SK-N-MC (cell line): Measurements from ENCODE around the gene LOXL3.

ENCODE experiments used
- DNase-seq: peaks from one replicate; pipeline ENCODE4 v3.0.0-alpha.2; 2011; ENCODE audit warnings: low read depth, low spot score
- H3K27ac ChIP-seq: fragments of 200-600 bp; sonication (generic); 2 replicates; pipeline ENCODE4 v1.5.1; 2016; ENCODE audit warnings: mixed run types
- H3K36me3 ChIP-seq: fragments of 200-600 bp; sonication (generic); 2 replicates; pipeline ENCODE4 v1.6.1; 2017; ENCODE audit warnings: antibody characterized with exemption, low read length, mixed read lengths; ENCODE audit not compliant: insufficient read depth
- H3K4me3 ChIP-seq: fragments of 200-600 bp; sonication (generic); 2 replicates; pipeline ENCODE4 v1.5.1; 2016
- H3K9ac ChIP-seq: fragments of 200-600 bp; sonication (generic); 2 replicates; pipeline ENCODE4 v1.8.0; 2017; ENCODE audit warnings: mixed run types, mixed read lengths; ENCODE audit not compliant: insufficient read length
- H3K9me3 ChIP-seq: fragments of 200-600 bp; sonication (generic); 2 replicates; pipeline ENCODE4 v1.6.1; 2017; ENCODE audit warnings: low read depth, mild to moderate bottlenecking, antibody characterized with exemption, low read length, moderate library complexity, mixed read lengths
- EZH2 ChIP-seq: fragments of 200-600 bp; sonication (generic); IDR thresholded peaks from one replicate; pipeline ENCODE4 v1.6.1; 2017; ENCODE audit warnings: antibody characterized with exemption
- FOXP2 ChIP-seq: optimal IDR thresholded peaks from 2 replicates; pipeline ENCODE3; 2011; ENCODE audit warnings: mild to moderate bottlenecking, moderate library complexity; ENCODE audit not compliant: insufficient read depth; ENCODE audit errors: extremely low read length, control extremely low read depth
- POLR2AphosphoS5 ChIP-seq: IDR thresholded peaks from 2 replicates; pipeline ENCODE4 v1.6.1; 2012; ENCODE audit warnings: mild to moderate bottlenecking, low read depth, low read length, borderline replicate concordance

The LOXL3 gene

DNA sequence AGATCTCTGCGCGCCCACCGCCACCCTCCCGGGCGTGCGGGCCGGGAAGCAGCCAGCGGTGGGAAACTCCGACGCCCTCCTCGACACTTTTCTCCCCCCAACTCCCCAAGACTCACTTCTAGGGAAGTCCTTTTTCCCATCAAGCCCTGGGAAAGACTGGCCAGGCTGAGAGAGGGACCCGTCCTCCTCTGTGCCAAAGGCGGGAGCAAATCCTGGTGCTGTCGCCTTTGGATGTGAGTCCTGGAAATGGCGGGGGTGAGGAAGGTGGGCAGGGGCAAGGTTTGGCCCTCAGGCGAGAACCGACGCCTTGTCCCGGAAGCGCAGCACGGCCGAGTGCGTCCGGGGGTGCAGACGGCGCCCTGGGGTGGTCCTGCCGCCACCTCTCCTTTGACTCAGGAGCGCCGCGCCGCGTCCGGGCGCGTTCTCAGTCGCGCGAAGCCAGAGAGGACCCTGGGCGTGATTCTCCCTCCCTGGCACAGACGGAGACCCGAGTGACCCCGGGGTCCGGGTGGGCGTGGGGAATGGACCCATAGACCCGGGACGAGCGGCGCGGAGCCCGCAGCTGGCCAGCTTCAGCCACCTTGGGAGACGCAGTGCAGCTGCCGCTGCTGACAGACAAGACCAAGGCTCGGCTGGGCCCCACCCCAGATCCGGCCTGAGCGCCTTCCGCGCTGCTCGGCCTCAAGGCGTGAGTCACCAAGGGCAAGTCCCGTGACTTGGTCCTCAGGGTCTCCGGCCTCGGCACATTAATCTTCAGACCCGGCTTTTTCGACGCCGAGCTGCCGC is 50.8 kb downstream of the LOXL3 start:
- Histone ChIP-seq H3K9me3 (no peaks in the 10 kb centered on the region), H3K4me3 (no peak overlapping the region), H3K9ac (no peak overlapping the region), H3K36me3 (peaks cover 17% of the 10 kb centered on the region), H3K27ac (no peak overlapping the region)
- no peak for DNase-seq
- TF ChIP-seq FOXP2 = no peak
- TF ChIP-seq EZH2 = no peak
- TF ChIP-seq POLR2AphosphoS5 = no peak

- Histone ChIP-seq H3K36me3 (peaks cover 17% of the 10 kb centered on the region), H3K4me3 (no peak overlapping the region), H3K9me3 (no peaks in the 10 kb centered on the region), H3K9ac (no peak overlapping the region), H3K27ac (no peak overlapping the region)
- DNase-seq = no peak
- no peak for TF ChIP-seq FOXP2
- no peak for TF ChIP-seq EZH2
- no peak for TF ChIP-seq POLR2AphosphoS5
Measured at GRCh38 chr2:74502147-74502719, 51.5 kb downstream of the LOXL3 start.

- H3K27ac ChIP-seq = no peak overlapping the region
- no peaks in the 10 kb centered on the region for H3K9me3 ChIP-seq
- no peak for TF ChIP-seq FOXP2
- no peak for DNase-seq
- peaks cover 14% of the 10 kb centered on the region for H3K36me3 ChIP-seq
- H3K4me3 ChIP-seq = no peak overlapping the region
- H3K9ac ChIP-seq = no peak overlapping the region
Measured at GRCh38 chr2:74501335-74502071, 52.2 kb downstream of the LOXL3 start.

GRCh38 chr2:74500578-74500946 is 53.2 kb downstream of the LOXL3 start:
- Histone ChIP-seq H3K4me3 (no peak overlapping the region), H3K9me3 (no peaks in the 10 kb centered on the region), H3K9ac (no peak overlapping the region), H3K27ac (no peak overlapping the region), H3K36me3 (peaks cover 7% of the 10 kb centered on the region)
- no peak for DNase-seq
- TF ChIP-seq FOXP2 (no peak), EZH2 (no peak), POLR2AphosphoS5 (no peak)

GRCh38 chr2:74499940-74500577 is 53.7 kb downstream of the LOXL3 start:
- Histone ChIP-seq H3K36me3 (peaks cover 2% of the 10 kb centered on the region), H3K9me3 (no peaks in the 10 kb centered on the region), H3K4me3 (peak overlapping the region; percentile 81), H3K9ac (no peak overlapping the region), H3K27ac (no peak overlapping the region)
- TF ChIP-seq FOXP2 = no peak
- TF ChIP-seq POLR2AphosphoS5 = no peak
- no peak for TF ChIP-seq EZH2
- DNase-seq = no peak

DNA sequence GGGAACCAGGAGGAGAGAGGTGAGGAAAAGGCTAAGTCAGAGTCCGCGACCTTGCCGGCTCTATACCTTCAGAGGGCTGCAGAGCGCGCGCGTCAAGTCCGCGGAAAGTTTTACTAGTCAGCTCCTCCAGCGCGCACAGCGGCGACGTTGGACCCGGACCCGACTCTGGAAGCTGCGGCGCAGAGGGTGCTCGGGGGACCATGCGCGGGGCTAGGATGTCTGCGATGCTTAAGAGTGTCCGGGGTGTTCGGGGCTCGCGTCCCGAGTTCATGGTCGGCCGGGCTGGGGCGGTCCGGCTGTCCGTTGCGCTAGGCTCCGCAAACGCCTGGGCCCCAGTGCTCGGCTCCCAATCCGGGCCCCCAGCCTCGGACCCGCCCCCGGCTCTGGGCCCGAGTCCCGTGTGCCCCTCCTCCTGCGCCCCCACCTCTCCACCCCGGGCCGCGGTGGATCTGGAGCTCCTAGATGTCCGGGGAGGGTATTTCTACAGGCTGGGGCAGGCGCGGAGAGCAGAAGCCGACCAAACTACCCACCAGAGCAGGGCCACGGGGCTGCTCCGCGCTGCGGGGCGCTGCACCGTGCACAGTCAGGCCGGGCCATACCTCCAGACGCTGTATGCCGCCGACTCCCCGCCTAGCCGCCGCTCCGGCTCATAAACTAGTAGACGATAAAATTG is 54.3 kb downstream of the LOXL3 start, which contains the start of gene LBX2:
LBX2 (minus strand) TSS at position 337 of the 673 bp plus-strand sequence; CDS start at position 271, 66 bp downstream.
- Histone ChIP-seq H3K9ac (peak within 1 kb of the TSS; percentile 64), H3K4me3 (peak within 1 kb of the TSS; percentile 81), H3K27ac (no peak within 1 kb of the TSS), H3K9me3 (no peaks in the 10 kb centered on the region), H3K36me3 (no peaks in the 10 kb centered on the region)
- DNase-seq = no peak
- TF ChIP-seq POLR2AphosphoS5 = no peak
- TF ChIP-seq FOXP2 = no peak
- no peak for TF ChIP-seq EZH2

- no peak for DNase-seq
- H3K9ac ChIP-seq = peak overlapping the region; percentile 64
- TF ChIP-seq EZH2 (no peak), POLR2AphosphoS5 (no peak; the same call in 1 of the 2 replicates), FOXP2 (no peak)
- H3K27ac ChIP-seq = no peak overlapping the region
- H3K4me3 ChIP-seq = peak overlapping the region; percentile 81
- no peaks in the 10 kb centered on the region for H3K36me3 ChIP-seq
- no peaks in the 10 kb centered on the region for H3K9me3 ChIP-seq
Measured at GRCh38 chr2:74498500-74499266, 55.1 kb downstream of the LOXL3 start.
